ENCODE measurements around the gene SCN11A. TPM values are rescaled to one million over a fixed set of nuclear protein-coding genes. Genes with fewer than 3 reads are reported as not detected.

The SCN11A gene
- total RNA-seq, 1 experiment from 2014 or later = not detected

DNA sequence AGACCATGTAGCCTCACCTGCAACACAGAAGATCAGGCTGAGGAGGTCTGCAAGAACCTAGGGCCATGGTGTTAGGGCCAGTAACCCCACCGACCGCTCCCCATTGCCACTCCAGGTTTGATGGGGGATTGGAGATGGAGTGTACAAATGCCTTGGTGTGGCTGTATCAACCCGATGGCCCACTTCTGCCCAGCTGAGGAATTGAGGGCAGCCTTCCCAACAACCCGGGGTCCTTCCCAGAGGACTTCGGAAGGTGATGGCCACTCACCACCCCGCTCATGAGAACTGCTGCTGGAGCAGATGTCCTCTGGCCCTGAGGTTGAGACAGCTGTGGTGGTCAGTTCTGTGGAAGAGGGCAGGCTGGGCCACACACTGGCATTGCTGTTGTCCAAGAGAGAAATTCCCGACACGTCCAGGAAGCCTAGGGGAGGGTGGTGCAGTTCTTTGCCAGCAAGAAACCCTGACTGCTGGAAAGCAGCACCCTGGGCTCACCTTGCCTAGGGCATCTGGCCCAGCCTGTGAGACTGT is 46.8 kb upstream of the SCN11A start:
- H3K4me1 ChIP-seq (ENCODE audit: insufficient read depth, low read length) = no peaks in the 10 kb centered on the region
- ChIA-PET POLR2A (ENCODE audit: unreplicated experiment) (no interaction called here), CTCF (no interaction called here)
- H3K9ac ChIP-seq (ENCODE audit: low read length) = no peak overlapping the region
- H3K4me2 ChIP-seq (ENCODE audit: low read length) = no peak overlapping the region
- H3K27me3 ChIP-seq (ENCODE audit: low read length) = no peaks in the 10 kb centered on the region
- H3K36me3 ChIP-seq (ENCODE audit: low read depth, low read length) = peaks cover 35% of the 10 kb centered on the region
- no peak overlapping the region for H3K27ac ChIP-seq (ENCODE audit: low read length)
- H3K79me2 ChIP-seq (ENCODE audit: low read length) = 0 out of 2 replicates have a peak, but pooled peaks cover 6% of the 10 kb centered on the region
- intact Hi-C loops (cut with micrococcal nuclease) = no loop called here
- H2AFZ ChIP-seq (ENCODE audit: low read length) = no peak overlapping the region
- BruUV-seq (replicated peaks) = no TSS peak
- no peaks in the 10 kb centered on the region for H3K9me3 ChIP-seq (ENCODE audit: low read length)
- no peak for DNase-seq
- no peak for ATAC-seq
- no peaks in the 10 kb centered on the region for H3F3A ChIP-seq (ENCODE audit: low read length, unreplicated experiment)
- TF ChIP-seq EZH2phosphoT487 (IDR thresholded peaks at IDR 0.05; ENCODE audit: borderline replicate concordance, low read length) (no peak), EZH2 (IDR thresholded peaks at IDR 0.05; ENCODE audit: low read length, unreplicated experiment) (no peak)
- TF ChIP-seq, protein P1, sequence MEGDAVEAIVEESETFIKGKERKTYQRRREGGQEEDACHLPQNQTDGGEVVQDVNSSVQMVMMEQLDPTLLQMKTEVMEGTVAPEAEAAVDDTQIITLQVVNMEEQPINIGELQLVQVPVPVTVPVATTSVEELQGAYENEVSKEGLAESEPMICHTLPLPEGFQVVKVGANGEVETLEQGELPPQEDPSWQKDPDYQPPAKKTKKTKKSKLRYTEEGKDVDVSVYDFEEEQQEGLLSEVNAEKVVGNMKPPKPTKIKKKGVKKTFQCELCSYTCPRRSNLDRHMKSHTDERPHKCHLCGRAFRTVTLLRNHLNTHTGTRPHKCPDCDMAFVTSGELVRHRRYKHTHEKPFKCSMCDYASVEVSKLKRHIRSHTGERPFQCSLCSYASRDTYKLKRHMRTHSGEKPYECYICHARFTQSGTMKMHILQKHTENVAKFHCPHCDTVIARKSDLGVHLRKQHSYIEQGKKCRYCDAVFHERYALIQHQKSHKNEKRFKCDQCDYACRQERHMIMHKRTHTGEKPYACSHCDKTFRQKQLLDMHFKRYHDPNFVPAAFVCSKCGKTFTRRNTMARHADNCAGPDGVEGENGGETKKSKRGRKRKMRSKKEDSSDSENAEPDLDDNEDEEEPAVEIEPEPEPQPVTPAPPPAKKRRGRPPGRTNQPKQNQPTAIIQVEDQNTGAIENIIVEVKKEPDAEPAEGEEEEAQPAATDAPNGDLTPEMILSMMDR (conservative IDR thresholded peaks at IDR 0.05; ENCODE audit: low read depth, low read length) = no peak
- H4K20me1 ChIP-seq (ENCODE audit: low read length) = 0 out of 2 replicates have a peak, but pooled peaks cover 4% of the 10 kb centered on the region
- no peaks in the 10 kb centered on the region for H3K9me2 ChIP-seq (replicated peaks; ENCODE audit: low read length)
- no peak overlapping the region for H3K4me3 ChIP-seq (ENCODE audit: low read length)

DNA sequence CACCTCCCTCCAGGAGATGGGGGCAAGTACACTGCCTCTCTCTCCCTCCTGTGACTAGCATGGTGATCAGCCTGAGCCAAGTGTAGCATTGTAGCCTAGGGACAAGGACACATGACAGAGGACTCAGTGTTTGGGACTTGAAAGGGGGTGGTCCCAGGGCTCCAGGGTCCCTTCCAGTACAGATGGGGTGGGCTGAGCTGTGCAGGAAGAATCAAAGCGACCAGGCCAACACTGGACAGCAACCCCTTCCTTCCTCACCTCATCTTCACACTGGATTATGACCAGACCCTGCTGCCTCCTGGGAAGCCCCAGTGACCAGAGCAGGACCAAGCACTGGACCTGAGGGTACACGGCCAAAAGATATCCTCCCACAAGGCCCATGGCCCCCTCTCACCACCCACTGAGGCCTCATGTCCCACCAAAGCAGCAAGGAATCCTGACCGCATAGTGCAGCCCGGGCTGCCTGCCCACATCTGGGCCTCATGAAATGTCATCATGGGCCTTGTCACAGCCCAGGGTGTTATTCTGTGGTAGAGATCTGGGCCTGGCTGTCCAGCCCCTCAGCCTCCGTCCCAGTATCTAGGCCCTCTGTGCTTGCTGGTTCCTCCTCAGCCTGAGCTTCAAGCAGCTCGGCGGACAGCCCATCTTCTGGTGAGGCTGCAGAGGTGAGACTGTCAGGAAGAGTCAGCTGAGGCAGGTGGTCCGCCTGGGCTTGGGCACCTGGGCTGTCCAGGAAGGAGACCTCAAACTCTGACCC is 46.1 kb upstream of the SCN11A start:
- no peak overlapping the region for H3K4me3 ChIP-seq (ENCODE audit: low read length)
- CTCF ChIA-PET = no interaction called here
- intact Hi-C loops (cut with micrococcal nuclease) = no loop called here
- H3K9ac ChIP-seq (ENCODE audit: low read length) = no peak overlapping the region
- H3F3A ChIP-seq (ENCODE audit: low read length, unreplicated experiment) = no peaks in the 10 kb centered on the region
- H2AFZ ChIP-seq (ENCODE audit: low read length) = no peak overlapping the region
- H3K9me2 ChIP-seq (replicated peaks; ENCODE audit: low read length) = no peaks in the 10 kb centered on the region
- H4K20me1 ChIP-seq (ENCODE audit: low read length) = 0 out of 2 replicates have a peak, but pooled peaks cover 4% of the 10 kb centered on the region
- no peak for ATAC-seq
- BruUV-seq (replicated peaks) = no TSS peak
- no peak for TF ChIP-seq EZH2 (IDR thresholded peaks at IDR 0.05; ENCODE audit: low read length, unreplicated experiment)
- TF ChIP-seq, protein P1 (conservative IDR thresholded peaks at IDR 0.05; ENCODE audit: low read depth, low read length) = no peak
- TF ChIP-seq EZH2phosphoT487 (IDR thresholded peaks at IDR 0.05; ENCODE audit: borderline replicate concordance, low read length) = no peak
- no peak overlapping the region for H3K27ac ChIP-seq (ENCODE audit: low read length)
- no peak for DNase-seq
- 0 out of 2 replicates have a peak, but pooled peaks cover under 1% of the 10 kb centered on the region for H3K79me2 ChIP-seq (ENCODE audit: low read length)
- H3K36me3 ChIP-seq (ENCODE audit: low read depth, low read length) = peaks cover 38% of the 10 kb centered on the region
- H3K9me3 ChIP-seq (ENCODE audit: low read length) = no peaks in the 10 kb centered on the region
- H3K4me2 ChIP-seq (ENCODE audit: low read length) = no peak overlapping the region
- H3K27me3 ChIP-seq (ENCODE audit: low read length) = no peaks in the 10 kb centered on the region
- no peaks in the 10 kb centered on the region for H3K4me1 ChIP-seq (ENCODE audit: insufficient read depth, low read length)
- POLR2A ChIA-PET (ENCODE audit: unreplicated experiment) = no interaction called here

DNA sequence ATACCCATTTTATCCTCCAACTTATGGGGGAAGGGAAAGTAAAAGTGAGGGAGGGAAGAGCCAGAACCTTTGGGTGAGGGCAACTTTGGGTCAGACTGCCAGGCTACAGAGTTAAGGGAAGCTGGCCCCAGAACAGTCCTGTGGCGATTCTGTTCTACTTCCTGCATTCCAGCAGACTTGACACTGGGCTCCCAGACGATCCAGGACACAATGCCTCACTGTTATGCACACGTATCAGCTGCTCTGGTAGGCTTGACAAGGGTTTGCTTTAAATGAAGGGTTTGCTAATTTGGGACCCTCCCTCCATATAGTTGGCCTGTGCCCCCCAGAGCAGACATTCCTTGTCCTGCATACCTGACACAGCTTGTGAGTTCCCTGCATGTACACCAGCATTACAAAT is 45.0 kb upstream of the SCN11A start:
- TF ChIP-seq, protein P1 (conservative IDR thresholded peaks at IDR 0.05; ENCODE audit: low read depth, low read length) = no peak
- TF ChIP-seq EZH2 (IDR thresholded peaks at IDR 0.05; ENCODE audit: low read length, unreplicated experiment) (no peak), EZH2phosphoT487 (IDR thresholded peaks at IDR 0.05; ENCODE audit: borderline replicate concordance, low read length) (no peak)
- CTCF ChIA-PET = no interaction called here
- no peak overlapping the region for H2AFZ ChIP-seq (ENCODE audit: low read length)

More for the DNA sequence above, 45.0 kb upstream of the SCN11A start:
- H3K36me3 ChIP-seq (ENCODE audit: low read depth, low read length) = peaks cover 45% of the 10 kb centered on the region
- ATAC-seq (no peak), DNase-seq (no peak)
- intact Hi-C loops (cut with micrococcal nuclease) = no loop called here
- H3F3A ChIP-seq (ENCODE audit: low read length, unreplicated experiment) = no peaks in the 10 kb centered on the region
- H3K4me1 ChIP-seq (ENCODE audit: insufficient read depth, low read length) = no peaks in the 10 kb centered on the region
- H3K79me2 ChIP-seq (ENCODE audit: low read length) = no peaks in the 10 kb centered on the region
- BruUV-seq (replicated peaks) = TSS peak; percentile 13
- H3K27me3 ChIP-seq (ENCODE audit: low read length) = no peaks in the 10 kb centered on the region
- H3K4me2 ChIP-seq (ENCODE audit: low read length) = no peak overlapping the region
- no peaks in the 10 kb centered on the region for H3K9me3 ChIP-seq (ENCODE audit: low read length)
- no peak overlapping the region for H3K9ac ChIP-seq (ENCODE audit: low read length)
- 0 out of 2 replicates have a peak, but pooled peaks cover 4% of the 10 kb centered on the region for H4K20me1 ChIP-seq (ENCODE audit: low read length)
- POLR2A ChIA-PET (ENCODE audit: unreplicated experiment) = no interaction called here
- H3K9me2 ChIP-seq (replicated peaks; ENCODE audit: low read length) = no peaks in the 10 kb centered on the region
- no peak overlapping the region for H3K27ac ChIP-seq (ENCODE audit: low read length)
- H3K4me3 ChIP-seq (ENCODE audit: low read length) = no peak overlapping the region
